GM10266 (cell line): ENCODE results near the gene LCN12.

ENCODE experiments used
- DNase-seq: peaks from one replicate; pipeline ENCODE4 v3.0.0; 2012; ENCODE audit errors: extremely low spot score
- TF ChIP-seq, protein P1 (sequence below): IDR thresholded peaks from 2 replicates; pipeline ENCODE4 v1.5.1; 2012; ENCODE audit warnings: mild to moderate bottlenecking, low read depth; ENCODE audit not compliant: control insufficient read depth, insufficient read depth; ENCODE audit errors: missing control alignments

The LCN12 gene

GRCh38 chr9:136913701-136914438 is 38.2 kb upstream of the LCN12 start:
- TF ChIP-seq, protein P1, sequence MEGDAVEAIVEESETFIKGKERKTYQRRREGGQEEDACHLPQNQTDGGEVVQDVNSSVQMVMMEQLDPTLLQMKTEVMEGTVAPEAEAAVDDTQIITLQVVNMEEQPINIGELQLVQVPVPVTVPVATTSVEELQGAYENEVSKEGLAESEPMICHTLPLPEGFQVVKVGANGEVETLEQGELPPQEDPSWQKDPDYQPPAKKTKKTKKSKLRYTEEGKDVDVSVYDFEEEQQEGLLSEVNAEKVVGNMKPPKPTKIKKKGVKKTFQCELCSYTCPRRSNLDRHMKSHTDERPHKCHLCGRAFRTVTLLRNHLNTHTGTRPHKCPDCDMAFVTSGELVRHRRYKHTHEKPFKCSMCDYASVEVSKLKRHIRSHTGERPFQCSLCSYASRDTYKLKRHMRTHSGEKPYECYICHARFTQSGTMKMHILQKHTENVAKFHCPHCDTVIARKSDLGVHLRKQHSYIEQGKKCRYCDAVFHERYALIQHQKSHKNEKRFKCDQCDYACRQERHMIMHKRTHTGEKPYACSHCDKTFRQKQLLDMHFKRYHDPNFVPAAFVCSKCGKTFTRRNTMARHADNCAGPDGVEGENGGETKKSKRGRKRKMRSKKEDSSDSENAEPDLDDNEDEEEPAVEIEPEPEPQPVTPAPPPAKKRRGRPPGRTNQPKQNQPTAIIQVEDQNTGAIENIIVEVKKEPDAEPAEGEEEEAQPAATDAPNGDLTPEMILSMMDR, result no peak
- no peak for DNase-seq

GRCh38 chr9:136915632-136916329 is 36.3 kb upstream of the LCN12 start:
- no peak for DNase-seq
- TF ChIP-seq, protein P1, result no peak

GRCh38 chr9:136916330-136917184 is 35.5 kb upstream of the LCN12 start:
- TF ChIP-seq, protein P1, result no peak
- DNase-seq, result no peak

- TF ChIP-seq, protein P1, result no peak
- DNase-seq, result no peak
Measured at GRCh38 chr9:136917902-136918301, 34.2 kb upstream of the LCN12 start.

- TF ChIP-seq, protein P1, result no peak
- DNase-seq, result no peak
Measured at GRCh38 chr9:136920069-136920468, 32.0 kb upstream of the LCN12 start.

DNA sequence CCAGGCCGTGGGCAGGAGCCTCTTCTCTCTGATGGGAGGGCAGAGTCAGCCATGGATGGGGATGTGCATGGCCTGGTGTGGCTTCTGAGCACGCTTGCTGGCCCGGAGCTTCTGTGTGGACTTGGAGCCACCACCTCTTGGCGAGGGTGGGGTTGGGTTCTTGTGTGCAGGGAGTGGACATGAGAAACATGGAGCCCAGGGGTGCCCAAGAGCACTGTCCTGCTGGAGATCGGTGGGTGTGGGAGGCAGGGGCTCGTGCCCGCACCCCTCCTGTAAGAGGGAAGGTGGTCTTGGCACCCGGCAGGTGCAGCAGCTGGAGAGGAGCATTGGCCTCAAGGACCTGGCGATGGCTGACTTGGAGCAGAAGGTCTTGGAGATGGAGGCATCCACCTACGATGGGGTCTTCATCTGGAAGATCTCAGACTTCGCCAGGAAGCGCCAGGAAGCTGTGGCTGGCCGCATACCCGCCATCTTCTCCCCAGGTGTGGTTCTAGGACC is 31.3 kb upstream of the LCN12 start:
- DNase-seq, result no peak
- TF ChIP-seq, protein P1, result no peak
